DMS79 (cell line): Measurements from ENCODE around the gene MPP1.

ENCODE experiments used
- DNase-seq: peaks from one replicate; lab custom pipeline; 2025; lab: John Stamatoyannopoulos, UW

The MPP1 gene

DNA sequence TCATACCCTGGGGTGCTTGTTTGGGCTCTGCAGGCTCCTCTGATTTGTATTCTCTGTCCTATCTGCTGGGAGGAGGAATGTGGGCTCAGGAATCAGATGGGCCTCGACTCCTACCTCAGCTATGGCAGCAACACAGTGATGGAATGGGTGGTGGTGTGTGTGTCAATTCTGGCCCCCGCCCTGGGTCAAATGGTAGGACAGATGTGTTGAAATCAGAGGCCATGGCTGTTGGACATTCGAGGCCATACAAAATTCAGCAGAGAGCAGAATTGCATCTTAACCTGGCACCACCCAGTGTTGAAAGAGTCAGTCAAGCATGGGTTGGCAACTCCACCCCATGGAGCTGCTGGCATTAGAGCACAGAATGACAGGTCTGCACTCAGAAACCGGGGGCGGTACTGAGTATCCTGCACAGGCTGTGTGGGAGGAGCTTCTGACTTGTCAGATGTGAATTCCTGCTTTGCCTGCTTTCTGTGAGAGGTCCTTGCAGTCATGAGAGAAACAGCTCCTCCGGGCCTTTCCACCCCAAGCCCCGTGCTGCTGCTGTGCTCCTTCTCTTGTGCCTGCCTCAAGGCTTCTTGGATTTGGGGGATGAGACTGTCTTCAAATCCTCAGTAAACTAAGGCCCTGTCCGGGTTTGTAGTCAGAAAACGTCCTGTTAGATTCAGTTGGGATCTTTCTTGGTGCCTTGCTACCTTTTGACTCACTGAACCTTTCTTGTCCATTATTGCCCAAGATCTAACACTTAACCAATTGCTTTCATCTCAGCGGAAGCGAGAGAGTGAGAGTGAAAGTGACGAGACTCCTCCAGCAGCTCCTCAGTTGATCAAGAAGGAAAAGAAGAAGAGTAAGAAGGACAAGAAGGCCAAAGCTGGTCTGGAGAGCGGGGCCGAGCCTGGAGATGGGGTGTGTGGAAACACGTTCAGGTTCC lies 29.6 kb downstream of the MPP1 start:
- DNase-seq: no peak

DNA sequence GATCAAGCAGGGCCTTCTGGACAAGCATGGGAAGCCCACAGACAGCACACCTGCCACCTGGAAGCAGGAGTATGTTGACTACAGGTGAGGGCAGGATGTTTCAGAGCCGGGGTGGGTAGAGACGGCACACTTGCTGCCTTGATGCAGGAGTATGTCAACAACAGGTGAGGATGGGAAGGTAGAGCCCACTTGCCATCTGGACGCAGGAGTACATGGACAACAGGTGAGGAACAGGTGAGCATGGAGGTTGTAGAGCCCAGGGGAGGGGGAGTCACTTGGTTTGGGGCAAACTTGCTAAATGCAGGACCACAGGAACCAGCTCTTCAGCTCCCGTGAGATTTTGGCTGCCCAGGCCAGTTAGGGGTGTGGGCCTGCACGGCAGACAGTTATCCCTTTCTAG lies 30.7 kb downstream of the MPP1 start:
- DNase-seq: no peak

DNA sequence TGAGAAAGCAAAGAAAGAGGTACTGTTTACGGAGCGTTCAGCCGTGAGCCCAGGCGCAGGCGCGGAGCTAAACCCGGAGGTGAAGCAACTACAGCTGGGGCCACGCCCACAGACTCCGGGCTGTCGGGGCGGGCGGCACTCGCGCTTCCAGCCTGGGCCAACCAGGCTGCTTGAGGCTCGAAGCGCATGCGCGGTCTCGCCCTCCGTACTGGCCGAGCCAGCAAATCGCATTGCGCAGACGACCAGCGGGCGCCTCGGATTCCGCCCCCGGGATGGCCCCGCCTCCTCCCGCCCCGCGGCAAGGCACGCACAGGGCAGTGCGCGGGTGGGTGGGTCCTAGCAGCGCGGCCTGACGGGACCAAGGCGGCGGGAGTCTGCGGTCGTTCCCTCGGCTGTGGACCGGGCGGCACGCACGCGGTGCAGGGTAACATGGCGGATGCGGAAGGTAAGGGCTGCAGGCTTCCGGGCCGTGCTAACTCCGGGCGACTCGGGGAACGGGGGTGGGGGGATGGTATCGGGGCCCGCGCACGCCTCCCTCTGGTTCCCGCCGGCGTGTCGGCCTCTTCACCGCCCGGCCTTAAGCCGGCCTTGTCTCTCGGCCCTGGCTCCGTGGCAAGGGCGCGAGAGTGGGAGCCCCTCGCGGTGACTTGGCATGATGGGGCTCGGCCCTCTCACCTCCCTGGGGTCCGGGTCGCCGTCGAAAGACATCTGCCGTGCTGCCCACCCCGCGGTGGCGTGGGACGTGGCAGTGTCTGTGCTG lies 42.6 kb downstream of the MPP1 start, which contains the start of gene DKC1:
Gene DKC1, plus strand, starts transcription at position 328 of the 760 bp plus-strand sequence. Its CDS starts 102 bp downstream, at position 430.
- peak; percentile 88 for DNase-seq

DNA sequence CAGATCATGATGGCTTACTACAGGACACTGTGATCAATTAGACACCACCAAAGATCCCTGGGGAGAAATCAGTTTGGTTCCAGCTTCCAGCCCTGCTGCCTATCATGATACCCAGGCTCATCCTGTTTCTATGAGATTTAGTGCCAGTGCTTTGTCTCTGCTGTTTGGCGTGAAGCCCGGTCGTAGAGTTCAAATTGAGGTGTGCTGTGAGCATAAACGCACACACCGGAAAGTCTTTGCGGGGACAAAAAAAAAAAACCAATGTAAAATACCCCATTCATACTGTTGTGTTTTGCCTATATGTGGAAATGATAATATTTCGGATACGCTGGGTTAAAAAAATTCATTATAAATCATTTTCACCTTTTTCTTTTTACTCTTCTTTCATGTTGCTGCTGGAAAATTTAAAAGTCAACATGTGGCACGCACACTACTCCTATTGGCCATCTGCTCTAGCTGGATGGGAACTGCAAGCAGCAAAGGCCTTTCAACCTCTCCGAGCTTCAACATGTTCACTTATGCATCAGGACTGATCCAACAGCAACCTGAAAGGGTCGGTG lies 43.2 kb downstream of the MPP1 start:
- DNase-seq: no peak

DNA sequence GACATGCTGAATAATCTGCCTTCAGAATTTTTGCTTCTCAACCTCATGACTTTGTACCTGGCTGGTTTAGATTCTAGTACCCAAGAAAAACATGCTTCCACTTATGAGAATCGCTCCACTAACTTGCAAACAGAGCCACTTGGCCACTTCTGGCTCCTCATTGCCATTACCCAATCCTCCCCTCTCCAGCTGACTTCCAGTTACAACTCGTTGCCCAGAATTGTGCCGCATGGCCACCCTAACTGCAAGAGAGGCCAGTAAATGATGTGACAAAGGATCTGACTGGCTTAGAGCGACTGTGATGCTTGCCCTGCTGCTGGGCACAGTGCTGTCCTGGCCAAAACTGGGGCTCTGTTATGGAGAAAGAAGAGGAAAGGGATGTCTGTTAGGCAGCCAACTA lies 46.6 kb downstream of the MPP1 start:
- no peak for DNase-seq

DNA sequence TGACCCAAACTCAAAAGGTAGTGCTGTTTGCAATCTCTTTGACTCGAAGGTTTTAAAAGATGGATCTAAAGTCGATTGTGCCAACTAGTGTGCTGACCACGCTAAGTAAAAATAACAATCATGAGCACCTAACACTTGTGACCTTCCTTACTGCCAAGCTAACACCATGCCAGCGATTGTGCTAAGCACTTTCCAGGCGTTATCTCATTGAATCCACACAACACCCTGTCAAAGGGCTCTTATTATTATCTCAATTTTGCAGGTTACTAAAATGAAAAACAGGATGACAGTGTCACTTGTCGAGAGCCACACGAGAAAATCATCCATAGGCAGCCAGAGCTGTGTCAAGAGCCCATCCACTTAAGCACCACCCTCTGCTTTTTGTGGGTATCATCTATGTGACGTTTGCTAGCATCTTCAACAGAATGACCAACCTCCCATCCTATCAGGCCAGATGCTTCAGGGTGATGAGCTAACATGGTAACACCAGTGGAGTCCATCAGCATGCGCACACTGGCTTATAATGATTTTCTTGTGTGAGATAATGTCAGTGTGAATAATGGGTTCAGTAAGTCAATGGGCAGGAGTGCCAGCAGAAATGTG lies 53.5 kb downstream of the MPP1 start:
- no peak for DNase-seq

DNA sequence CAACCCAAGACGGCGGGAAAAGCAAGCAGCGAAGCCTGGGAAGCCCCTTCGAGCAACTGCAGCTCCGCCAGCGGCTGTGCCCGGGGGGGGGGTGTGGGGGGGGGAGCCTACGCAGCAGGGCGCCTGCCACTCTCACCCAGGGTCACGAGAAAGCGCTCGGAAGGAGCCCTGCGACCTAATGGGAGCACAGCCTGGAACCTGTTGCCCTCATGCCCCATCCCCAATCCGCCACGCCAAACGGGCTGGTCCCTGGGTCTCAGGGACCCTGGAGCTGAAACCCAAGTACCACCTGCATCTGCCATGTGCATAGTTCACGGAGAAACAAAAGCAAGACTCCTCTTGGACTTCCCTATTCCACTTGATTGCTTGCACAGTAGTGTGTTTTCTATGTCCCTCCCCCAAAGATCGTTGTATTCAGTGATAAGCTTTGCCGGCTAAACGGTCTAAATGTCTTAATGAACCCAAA lies 54.0 kb downstream of the MPP1 start:
- no peak for DNase-seq

DNA sequence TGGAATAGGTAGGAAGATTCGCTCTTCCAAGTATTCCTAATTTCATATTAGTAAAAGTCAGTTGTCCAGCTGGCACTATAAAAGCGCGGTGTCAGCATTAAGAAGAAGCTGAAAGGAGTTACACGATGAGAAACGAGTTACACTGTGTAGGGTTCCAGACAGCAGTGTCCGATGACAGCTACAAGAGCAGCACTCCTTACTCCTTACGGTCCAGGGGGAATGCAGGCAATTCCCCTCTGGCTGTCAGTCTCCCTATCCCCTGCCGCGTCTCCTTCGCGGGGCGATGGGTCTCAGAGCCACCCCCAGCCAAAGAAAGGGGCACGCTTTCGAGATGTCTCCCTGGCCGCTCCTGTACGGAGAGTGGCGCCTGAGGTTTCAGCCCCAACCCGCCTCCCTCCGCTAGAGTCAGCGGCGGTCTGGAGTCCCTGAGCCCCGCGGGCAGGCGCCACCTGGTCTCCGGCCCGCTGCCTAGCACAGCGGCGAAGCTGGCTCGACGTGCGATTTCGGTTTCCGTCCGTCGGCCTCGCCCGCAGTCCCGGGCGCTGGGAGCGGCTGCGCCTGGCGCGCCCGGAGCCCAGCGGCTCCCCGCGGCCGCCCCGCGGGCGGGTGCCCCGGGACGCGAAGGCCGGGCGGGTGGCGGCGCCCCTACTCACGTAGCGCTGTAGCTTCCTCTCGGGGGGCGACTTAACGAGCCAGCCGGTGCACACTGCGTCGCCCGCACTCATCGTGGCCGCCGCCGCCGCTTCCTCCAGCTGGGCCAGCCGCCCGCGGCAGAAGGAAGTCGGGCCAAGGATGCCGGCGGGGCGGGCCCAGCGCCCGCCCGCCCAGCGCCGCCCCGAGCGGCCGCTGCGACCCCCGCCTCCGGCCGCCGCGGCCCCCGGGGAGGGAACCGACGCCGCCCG lies 54.7 kb downstream of the MPP1 start, which contains the start of gene GAB3:
Gene GAB3, minus strand, starts transcription at position 777 of the 902 bp plus-strand sequence. Its CDS starts 52 bp downstream, at position 725.
- DNase-seq: no peak

DNA sequence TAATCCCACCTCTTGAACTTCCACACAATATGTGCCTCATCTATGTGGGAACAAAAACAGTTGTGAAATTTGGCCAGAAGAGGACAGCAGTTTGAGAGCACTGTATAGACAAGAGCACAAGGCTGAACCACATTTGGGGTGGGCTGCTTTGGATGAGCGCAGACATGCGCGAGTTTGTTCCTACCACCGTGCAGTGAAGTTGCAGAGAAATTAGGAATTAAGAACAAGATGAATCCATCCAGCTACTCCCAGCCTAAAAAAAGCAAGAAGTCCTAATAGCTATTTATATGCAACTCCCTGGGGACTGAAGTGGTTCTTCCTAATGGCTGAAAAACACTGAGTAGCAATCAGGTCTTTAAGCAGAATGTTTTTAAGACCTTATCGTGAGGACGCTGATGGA lies 55.4 kb downstream of the MPP1 start:
- no peak for DNase-seq

DNA sequence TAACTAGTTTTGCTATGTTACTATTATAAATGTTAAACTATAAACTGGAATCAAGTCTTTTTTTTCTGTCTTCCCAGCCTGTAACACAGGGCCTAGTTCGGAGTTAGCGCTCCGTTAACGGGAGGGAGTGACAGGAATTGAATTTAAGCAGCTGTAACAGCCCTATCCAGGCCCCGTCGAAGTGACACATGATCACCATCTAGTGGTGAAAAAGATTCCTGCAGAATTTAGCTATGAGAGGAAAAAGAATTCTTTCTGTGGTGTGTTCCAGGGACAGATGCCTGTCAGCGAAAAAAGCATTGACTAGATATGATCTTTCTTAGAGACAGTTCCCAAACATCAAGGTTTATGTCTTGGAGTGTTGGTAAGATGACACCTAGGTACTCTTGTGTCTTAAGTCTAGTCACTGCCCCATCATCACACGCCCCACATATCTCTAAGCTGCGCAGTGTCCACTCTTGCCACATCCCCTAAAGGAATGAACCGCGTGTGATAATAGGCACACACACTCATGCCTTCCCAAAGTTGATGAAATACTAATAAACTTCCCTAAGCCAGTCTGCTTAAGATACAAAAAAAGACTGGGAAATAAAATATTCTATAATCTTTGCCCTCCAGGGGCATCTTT lies 56.5 kb downstream of the MPP1 start:
- no peak for DNase-seq

DNA sequence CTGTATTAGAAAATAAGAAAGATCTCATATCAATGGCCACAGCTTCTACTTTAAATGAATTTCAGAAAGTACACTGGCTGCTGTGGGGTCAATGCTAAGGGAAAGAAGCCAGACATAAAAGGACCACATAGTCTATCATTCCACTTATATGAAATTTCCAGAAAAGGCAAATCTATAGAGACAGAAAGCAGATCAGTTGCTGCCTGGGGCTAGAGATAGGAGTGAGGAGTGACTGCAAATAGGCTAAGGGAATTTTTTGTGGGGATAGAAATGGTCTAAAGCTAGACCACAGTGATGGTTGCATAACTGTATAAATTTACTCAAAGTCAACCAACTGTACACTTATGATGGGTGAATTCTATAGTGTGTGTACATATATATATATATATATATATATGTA lies 62.7 kb downstream of the MPP1 start:
- DNase-seq: no peak

DNA sequence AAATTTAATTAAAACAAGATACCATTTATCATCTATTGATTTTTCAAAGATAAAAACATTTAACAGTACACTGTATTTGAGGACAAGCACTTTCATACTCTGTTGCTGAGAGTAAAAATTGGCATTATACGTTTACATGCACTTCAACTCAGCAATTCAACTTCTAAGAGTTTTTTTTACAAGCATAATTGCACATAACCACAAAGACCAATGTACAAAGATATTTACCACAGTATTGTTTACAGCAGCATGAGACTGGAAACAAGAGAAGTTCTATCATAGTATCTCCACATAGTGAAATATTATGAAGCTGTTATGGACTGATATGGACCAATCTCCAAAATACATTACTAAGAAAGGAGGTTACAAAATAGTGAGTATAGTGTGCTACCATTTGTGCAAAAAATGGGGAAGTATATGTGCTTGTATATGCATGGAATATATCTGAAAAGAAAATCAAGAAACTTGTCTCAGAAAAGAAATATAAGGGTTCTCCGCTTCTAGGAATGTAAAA lies 65.3 kb downstream of the MPP1 start:
- no peak for DNase-seq

DNA sequence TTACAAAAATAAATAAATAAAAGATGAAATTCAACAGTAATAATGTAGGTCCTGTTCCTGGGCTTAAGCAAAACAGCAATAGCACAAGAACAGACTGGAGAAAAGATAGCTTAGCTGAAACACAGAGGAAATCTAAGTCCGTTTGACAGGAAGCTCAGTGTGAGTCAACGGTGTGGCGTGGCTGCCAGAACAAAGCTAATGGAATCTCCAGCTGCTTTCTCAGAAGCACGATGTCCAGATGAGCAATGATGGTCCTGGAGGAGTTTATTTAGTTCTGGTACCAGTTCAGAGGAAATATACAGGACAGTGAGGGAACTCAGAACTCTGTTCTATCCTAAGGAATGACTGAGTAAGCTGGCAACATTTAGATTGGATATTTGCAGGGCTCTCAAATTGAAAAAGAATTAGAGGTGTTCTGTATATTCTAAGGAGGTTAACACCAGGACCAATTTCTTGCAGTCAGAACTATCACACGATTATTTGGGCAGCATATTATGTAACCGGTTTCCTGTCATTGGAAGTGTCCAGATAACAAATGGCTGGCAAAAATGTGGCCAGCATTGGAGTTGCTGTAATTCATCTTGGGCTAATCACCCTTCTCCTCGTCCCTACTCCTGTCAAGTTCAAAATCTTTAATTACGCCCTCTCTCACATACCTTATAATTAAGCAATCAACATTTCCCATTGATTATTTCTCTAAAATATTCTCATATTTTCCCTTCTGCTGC lies 67.1 kb downstream of the MPP1 start:
- no peak for DNase-seq

DNA sequence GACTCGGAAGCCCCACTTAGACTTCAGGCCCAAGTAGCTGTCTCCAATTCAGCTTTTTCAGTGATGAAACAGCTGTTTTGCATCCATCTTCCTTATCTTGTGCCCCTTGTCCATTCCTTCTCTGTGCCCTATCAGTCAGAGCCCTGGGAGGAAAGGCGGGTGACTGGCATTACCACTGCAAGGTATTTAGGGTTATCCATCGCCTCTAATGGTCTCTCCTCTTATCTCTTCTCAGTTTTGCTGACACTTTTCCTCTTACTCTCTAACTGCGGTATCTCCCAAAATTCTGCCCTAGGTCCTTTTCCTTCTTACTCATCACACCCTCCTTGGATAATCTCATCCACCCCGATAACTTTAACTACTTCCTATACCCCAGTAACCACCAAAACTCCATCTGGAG lies 68.1 kb downstream of the MPP1 start:
- DNase-seq: no peak

DNA sequence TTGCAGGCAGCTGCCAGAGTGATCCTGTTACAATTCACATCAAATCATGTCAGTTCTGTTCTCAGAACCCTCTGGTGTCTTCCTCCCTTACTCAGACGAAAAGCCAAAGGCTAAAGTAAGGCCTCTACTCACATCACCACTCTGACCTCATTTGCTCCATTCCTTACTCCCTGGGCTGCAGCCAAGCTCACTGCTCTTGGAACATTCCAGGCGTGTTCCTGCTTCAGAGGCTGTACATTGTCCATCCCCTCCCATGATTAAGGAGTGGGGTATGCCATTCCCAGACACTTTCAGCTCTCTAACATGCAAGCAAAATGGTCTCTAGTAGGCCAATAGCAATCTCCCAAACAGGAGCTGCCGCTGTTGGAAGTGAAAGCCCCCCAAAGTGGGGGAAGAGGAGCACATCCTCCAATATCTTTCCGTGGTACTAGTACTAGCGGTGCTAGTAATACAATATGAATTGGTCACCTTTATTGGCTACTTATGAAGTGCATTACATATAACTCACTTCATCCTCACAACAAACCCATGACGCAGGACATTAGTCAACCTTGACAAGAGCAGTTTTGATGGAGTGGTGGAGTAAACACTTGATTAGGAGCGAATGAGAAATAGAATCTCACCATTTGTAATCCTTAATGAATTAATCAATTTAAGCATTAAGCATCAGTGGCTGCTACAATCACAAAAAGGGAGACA lies 69.4 kb downstream of the MPP1 start:
- DNase-seq: no peak

DNA sequence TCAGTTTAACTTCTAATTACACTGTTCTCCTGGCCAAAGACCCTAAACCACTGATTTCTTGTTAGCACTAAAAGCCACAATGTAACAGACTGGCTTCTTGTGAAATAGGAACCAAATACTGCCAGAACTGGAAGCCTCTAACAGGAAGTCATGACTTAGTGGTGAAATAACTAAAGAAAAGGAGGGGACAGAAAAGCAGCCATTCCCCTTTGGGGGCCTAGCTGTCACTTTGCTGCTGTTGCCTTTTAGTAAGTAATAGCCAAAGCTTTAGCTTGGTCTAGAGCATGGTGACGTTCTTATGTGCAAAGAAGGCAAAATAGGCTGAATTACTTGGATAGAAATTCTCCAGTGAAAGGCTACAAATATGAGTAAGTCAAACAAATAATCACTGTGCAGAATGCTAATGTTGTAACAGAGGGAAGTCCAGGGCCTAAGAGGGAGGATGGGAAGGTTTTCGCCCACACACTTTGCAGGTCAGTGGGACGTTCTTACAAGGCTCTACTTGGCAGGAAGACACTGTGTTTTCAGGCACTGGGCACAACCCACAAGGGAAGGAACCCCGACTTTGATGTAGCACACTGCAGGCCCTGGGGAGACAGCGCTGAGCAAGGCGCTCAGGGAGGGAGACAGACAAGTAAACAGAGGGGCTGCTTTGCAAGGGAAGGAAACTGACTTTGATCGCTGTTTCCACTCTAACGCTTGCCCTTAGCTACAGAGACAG lies 71.1 kb downstream of the MPP1 start:
- DNase-seq: no peak

DNA sequence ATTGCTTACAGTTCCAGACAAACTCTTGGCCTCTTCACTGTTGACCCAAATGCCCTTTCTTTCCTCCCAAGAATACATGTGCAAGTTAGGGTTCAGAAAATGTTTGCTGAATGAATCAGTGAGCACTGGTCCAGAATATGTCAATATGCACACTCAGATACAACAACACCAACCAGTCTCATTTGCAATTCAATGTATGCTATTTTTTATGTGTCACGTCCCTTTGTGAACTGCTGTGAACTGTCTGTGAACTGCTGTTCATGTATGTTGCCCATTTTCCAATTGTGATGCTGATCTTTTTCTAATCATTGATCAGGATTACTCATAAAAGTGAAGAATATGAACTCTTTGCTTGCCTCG lies 72.2 kb downstream of the MPP1 start:
- no peak for DNase-seq

DNA sequence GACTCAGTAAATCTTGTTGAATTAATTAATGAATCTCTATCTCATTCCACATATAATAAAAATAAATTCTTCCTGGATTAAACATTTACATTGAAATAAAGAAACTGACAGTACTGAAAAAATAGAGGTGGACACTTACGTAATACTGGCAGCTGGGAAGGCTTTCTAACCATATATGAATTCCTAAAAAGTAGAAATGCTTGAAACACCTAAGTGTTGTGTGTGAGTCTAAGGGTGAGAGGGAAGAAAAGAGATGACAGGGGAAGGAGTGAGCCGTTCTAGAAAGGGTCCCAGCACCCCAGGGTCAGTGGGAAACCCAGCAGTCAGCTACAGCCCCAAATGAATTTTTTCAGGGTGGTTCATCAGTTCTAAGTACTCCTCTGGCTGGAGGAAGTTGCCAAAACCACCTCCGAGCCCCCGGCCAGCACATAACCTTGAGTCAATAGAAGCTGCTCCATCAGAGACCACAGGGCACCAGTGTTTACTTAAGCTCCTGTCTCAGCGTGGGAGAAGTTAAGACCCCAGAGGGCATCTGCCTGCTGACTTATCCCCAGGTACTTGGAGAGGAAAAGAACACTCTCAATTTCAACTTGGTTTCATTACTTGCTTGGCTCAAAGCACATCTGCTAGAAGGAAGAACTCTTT lies 72.7 kb downstream of the MPP1 start:
- no peak for DNase-seq
